HG03060 (cell line): ENCODE measurements around the gene INHBC.

Experiments used
- ATAC-seq: cut with Tn5 transposase; IDR thresholded peaks from one replicate; pipeline ENCODE4 v1.9.1; 2021; ENCODE audit warnings: low read depth, moderate number of reproducible peaks; ENCODE audit not compliant: unreplicated experiment

The INHBC gene

GRCh38 chr12:57465747-57466505, 31.3 kb downstream of the INHBC start:
- ATAC-seq = no peak

GRCh38 chr12:57467212-57467874, 32.8 kb downstream of the INHBC start:
- no peak for ATAC-seq

- ATAC-seq = no peak
These were observed 33.3 kb downstream of the INHBC start for GRCh38 chr12:57467915-57468314.

GRCh38 chr12:57469296-57470164, 34.9 kb downstream of the INHBC start:
- no peak for ATAC-seq

- ATAC-seq = no peak
These were observed 35.8 kb downstream of the INHBC start for GRCh38 chr12:57470286-57470969.

- ATAC-seq = no peak
These were observed 36.5 kb downstream of the INHBC start for GRCh38 chr12:57470970-57471656.

GRCh38 chr12:57471661-57472060, 37.1 kb downstream of the INHBC start:
- ATAC-seq = no peak

- ATAC-seq = no peak
These were observed 37.8 kb downstream of the INHBC start for GRCh38 chr12:57472391-57472790.

- ATAC-seq = no peak
These were observed 38.8 kb downstream of the INHBC start for GRCh38 chr12:57473392-57473791.

GRCh38 chr12:57473886-57474285, 39.3 kb downstream of the INHBC start:
- ATAC-seq = no peak

- no peak for ATAC-seq
These were observed 39.8 kb downstream of the INHBC start for GRCh38 chr12:57474430-57474829.

GRCh38 chr12:57474862-57475261, 40.3 kb downstream of the INHBC start:
- ATAC-seq = no peak

- ATAC-seq = no peak
These were observed 40.9 kb downstream of the INHBC start for GRCh38 chr12:57475271-57476161.

GRCh38 chr12:57476162-57476992, 41.8 kb downstream of the INHBC start:
- ATAC-seq = no peak

GRCh38 chr12:57476993-57477709, 42.6 kb downstream of the INHBC start:
- no peak for ATAC-seq

GRCh38 chr12:57477710-57478681, 43.4 kb downstream of the INHBC start:
- ATAC-seq = no peak

GRCh38 chr12:57479043-57479375, 44.4 kb downstream of the INHBC start:
- ATAC-seq = no peak
